ENCODE results near the gene MYO16.

Gene MYO16

DNA sequence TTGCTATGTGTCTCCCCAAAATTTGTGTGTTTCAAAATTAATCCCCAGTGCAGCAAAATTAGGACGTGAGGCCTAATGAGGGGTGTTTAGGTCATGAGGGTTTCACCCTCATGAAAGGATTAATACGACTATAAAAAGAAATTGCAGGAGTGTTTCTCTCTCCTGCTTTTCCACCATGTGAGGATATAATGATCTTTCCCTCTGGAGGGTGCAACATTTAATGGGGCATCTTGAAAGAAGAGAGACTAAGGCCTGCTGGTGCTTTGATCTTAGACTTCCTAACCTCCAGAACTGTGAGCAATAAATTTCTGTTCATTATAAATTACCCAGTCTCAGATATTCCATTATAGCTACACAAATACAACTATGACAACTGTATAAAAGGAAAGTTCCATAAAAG lies 183.2 kb downstream of the MYO16 start:
- no peak for DNase-seq (ENCODE audit: low read depth, low spot score)
- Histone ChIP-seq H3K4me1 (ENCODE audit: insufficient read depth, insufficient read length) (no peaks in the 10 kb centered on the region), H3K9ac (ENCODE audit: insufficient read length, low read depth) (no peak overlapping the region), H3K36me3 (ENCODE audit: insufficient read depth, insufficient read length, low read length) (no peaks in the 10 kb centered on the region), H3K9me3 (ENCODE audit: insufficient read depth, low read length) (no peaks in the 10 kb centered on the region), H3K27me3 (ENCODE audit: insufficient read depth, insufficient read length) (no peaks in the 10 kb centered on the region), H3K4me3 (ENCODE audit: insufficient read length, low read depth) (no peak overlapping the region)
- TF ChIP-seq SUZ12 (IDR thresholded peaks at IDR 0.05; ENCODE audit: extremely low read depth, insufficient read depth, insufficient read length) (no peak), YY1 (IDR thresholded peaks at IDR 0.05; ENCODE audit: insufficient read depth, insufficient read length) (no peak), ZNF274 (IDR thresholded peaks at IDR 0.05; ENCODE audit: low read depth, low read length) (no peak)

DNA sequence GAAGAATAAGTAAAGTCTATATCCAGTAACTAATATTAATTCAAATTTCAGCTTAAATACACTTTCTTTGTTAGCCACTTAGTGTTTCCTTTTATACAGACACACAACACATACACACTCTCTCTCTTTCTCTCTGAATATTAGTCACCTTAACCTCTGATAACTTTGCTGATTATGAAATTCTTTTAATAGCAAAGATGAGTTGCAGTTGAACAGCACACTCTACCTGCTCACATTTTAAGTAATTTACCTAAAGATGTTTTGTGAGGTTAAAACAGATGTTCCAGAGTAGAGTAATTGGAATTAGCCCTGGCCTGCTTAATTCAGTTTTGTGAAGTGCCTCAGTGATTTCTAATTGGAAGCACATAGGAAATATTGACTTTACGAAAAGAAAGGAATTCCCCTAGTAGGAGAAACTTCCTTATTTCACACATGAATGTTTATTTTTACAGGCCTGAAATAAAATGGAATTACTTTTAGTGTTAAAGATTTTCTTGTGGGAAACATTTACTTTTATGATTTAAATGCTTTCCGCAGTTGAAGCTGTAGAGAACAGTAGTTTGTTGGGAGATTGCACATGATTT lies 184.3 kb downstream of the MYO16 start:
- Histone ChIP-seq H3K36me3 (ENCODE audit: insufficient read depth, insufficient read length, low read length) (no peaks in the 10 kb centered on the region), H3K4me1 (ENCODE audit: insufficient read depth, insufficient read length) (no peaks in the 10 kb centered on the region), H3K4me3 (ENCODE audit: insufficient read length, low read depth) (no peak overlapping the region), H3K9ac (ENCODE audit: insufficient read length, low read depth) (no peak overlapping the region), H3K9me3 (ENCODE audit: insufficient read depth, low read length) (no peaks in the 10 kb centered on the region), H3K27me3 (ENCODE audit: insufficient read depth, insufficient read length) (no peaks in the 10 kb centered on the region)
- DNase-seq (ENCODE audit: low read depth, low spot score), result no peak
- TF ChIP-seq YY1 (IDR thresholded peaks at IDR 0.05; ENCODE audit: insufficient read depth, insufficient read length), result no peak
- no peak for TF ChIP-seq SUZ12 (IDR thresholded peaks at IDR 0.05; ENCODE audit: extremely low read depth, insufficient read depth, insufficient read length)

- no peaks in the 10 kb centered on the region for H3K9me3 ChIP-seq (ENCODE audit: insufficient read depth, low read length)
- H3K9ac ChIP-seq (ENCODE audit: insufficient read length, low read depth), result no peak overlapping the region
- no peaks in the 10 kb centered on the region for H3K27me3 ChIP-seq (ENCODE audit: insufficient read depth, insufficient read length)
- H3K36me3 ChIP-seq (ENCODE audit: insufficient read depth, insufficient read length, low read length), result no peaks in the 10 kb centered on the region
- no peak overlapping the region for H3K4me3 ChIP-seq (ENCODE audit: insufficient read length, low read depth)
- TF ChIP-seq ZNF274 (IDR thresholded peaks at IDR 0.05; ENCODE audit: low read depth, low read length), result no peak
- no peak for TF ChIP-seq YY1 (IDR thresholded peaks at IDR 0.05; ENCODE audit: insufficient read depth, insufficient read length)
- no peak for TF ChIP-seq SUZ12 (IDR thresholded peaks at IDR 0.05; ENCODE audit: extremely low read depth, insufficient read depth, insufficient read length)
- no peak for DNase-seq (ENCODE audit: low read depth, low spot score)
- no peaks in the 10 kb centered on the region for H3K4me1 ChIP-seq (ENCODE audit: insufficient read depth, insufficient read length)
Measured at GRCh38 chr13:108816375-108816774, 187.0 kb downstream of the MYO16 start.

GRCh38 chr13:108827646-108828045 lies 198.2 kb downstream of the MYO16 start:
- Histone ChIP-seq H3K36me3 (ENCODE audit: insufficient read depth, insufficient read length, low read length) (no peaks in the 10 kb centered on the region), H3K9ac (ENCODE audit: insufficient read length, low read depth) (no peak overlapping the region), H3K4me1 (ENCODE audit: insufficient read depth, insufficient read length) (no peaks in the 10 kb centered on the region), H3K9me3 (ENCODE audit: insufficient read depth, low read length) (peaks cover 16% of the 10 kb centered on the region), H3K27me3 (ENCODE audit: insufficient read depth, insufficient read length) (no peaks in the 10 kb centered on the region), H3K4me3 (ENCODE audit: insufficient read length, low read depth) (no peak overlapping the region)
- TF ChIP-seq ZNF274 (IDR thresholded peaks at IDR 0.05; ENCODE audit: low read depth, low read length), result no peak
- no peak for TF ChIP-seq SUZ12 (IDR thresholded peaks at IDR 0.05; ENCODE audit: extremely low read depth, insufficient read depth, insufficient read length)
- no peak for TF ChIP-seq YY1 (IDR thresholded peaks at IDR 0.05; ENCODE audit: insufficient read depth, insufficient read length)
- DNase-seq (ENCODE audit: low read depth, low spot score), result no peak

GRCh38 chr13:108828086-108828815 lies 198.8 kb downstream of the MYO16 start:
- Histone ChIP-seq H3K9ac (ENCODE audit: insufficient read length, low read depth) (no peak overlapping the region), H3K27me3 (ENCODE audit: insufficient read depth, insufficient read length) (no peaks in the 10 kb centered on the region), H3K9me3 (ENCODE audit: insufficient read depth, low read length) (peaks cover 16% of the 10 kb centered on the region), H3K4me1 (ENCODE audit: insufficient read depth, insufficient read length) (no peaks in the 10 kb centered on the region), H3K4me3 (ENCODE audit: insufficient read length, low read depth) (no peak overlapping the region), H3K36me3 (ENCODE audit: insufficient read depth, insufficient read length, low read length) (no peaks in the 10 kb centered on the region)
- TF ChIP-seq ZNF274 (IDR thresholded peaks at IDR 0.05; ENCODE audit: low read depth, low read length) (no peak), YY1 (IDR thresholded peaks at IDR 0.05; ENCODE audit: insufficient read depth, insufficient read length) (no peak), SUZ12 (IDR thresholded peaks at IDR 0.05; ENCODE audit: extremely low read depth, insufficient read depth, insufficient read length) (no peak)
- no peak for DNase-seq (ENCODE audit: low read depth, low spot score)

DNA sequence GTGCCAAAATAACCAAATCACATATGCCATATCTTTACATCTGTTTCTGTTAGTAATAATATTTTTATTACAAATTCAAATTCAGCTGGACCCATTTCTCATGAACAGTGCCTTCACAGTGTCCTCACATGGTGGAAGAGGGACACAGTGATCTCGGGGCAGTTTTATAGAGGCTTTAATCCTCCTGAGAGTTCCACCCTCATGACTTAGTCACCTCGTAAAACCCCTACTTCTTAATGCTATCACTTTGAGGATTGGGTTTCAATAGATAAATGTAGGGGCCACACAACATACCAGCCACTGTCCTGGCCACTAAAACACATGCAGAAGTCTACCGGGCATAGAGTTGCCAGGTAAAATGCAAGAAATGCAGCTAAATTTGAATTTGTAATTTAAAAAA lies 201.5 kb downstream of the MYO16 start:
- TF ChIP-seq YY1 (IDR thresholded peaks at IDR 0.05; ENCODE audit: insufficient read depth, insufficient read length), result no peak
- no peak for TF ChIP-seq SUZ12 (IDR thresholded peaks at IDR 0.05; ENCODE audit: extremely low read depth, insufficient read depth, insufficient read length)
- no peak for TF ChIP-seq ZNF274 (IDR thresholded peaks at IDR 0.05; ENCODE audit: low read depth, low read length)
- Histone ChIP-seq H3K4me1 (ENCODE audit: insufficient read depth, insufficient read length) (no peaks in the 10 kb centered on the region), H3K4me3 (ENCODE audit: insufficient read length, low read depth) (no peak overlapping the region), H3K36me3 (ENCODE audit: insufficient read depth, insufficient read length, low read length) (no peaks in the 10 kb centered on the region), H3K9ac (ENCODE audit: insufficient read length, low read depth) (no peak overlapping the region), H3K27me3 (ENCODE audit: insufficient read depth, insufficient read length) (no peaks in the 10 kb centered on the region), H3K9me3 (ENCODE audit: insufficient read depth, low read length) (peaks cover 25% of the 10 kb centered on the region)
- DNase-seq (ENCODE audit: low read depth, low spot score), result no peak

DNA sequence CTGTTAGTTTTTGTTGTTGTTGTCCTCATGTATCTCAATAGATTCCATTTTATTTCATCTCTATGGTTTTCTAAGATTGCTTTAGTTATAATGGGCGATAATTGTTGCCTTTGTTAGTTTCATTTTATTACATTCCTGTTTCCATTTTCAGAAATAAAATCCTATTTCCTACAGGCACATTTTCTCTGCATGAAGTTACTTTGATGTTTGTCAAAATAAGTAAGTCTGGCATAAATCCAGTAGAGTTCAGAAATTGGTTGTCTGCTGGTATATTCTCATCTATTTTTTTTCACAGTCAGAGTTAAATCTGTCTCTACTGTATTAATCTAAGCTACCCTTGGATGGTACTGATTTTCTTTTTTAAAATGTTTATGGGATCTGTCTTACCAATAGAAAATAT lies 204.1 kb downstream of the MYO16 start:
- H3K4me3 ChIP-seq (ENCODE audit: insufficient read length, low read depth), result no peak overlapping the region
- peaks cover 35% of the 10 kb centered on the region for H3K9me3 ChIP-seq (ENCODE audit: insufficient read depth, low read length)
- H3K36me3 ChIP-seq (ENCODE audit: insufficient read depth, insufficient read length, low read length), result no peaks in the 10 kb centered on the region
- TF ChIP-seq YY1 (IDR thresholded peaks at IDR 0.05; ENCODE audit: insufficient read depth, insufficient read length) (no peak), SUZ12 (IDR thresholded peaks at IDR 0.05; ENCODE audit: extremely low read depth, insufficient read depth, insufficient read length) (no peak), ZNF274 (IDR thresholded peaks at IDR 0.05; ENCODE audit: low read depth, low read length) (no peak)
- H3K4me1 ChIP-seq (ENCODE audit: insufficient read depth, insufficient read length), result no peaks in the 10 kb centered on the region
- H3K9ac ChIP-seq (ENCODE audit: insufficient read length, low read depth), result no peak overlapping the region
- no peak for DNase-seq (ENCODE audit: low read depth, low spot score)
- H3K27me3 ChIP-seq (ENCODE audit: insufficient read depth, insufficient read length), result no peaks in the 10 kb centered on the region
